ENCODE data around the gene IGF1.

Gene IGF1

DNA sequence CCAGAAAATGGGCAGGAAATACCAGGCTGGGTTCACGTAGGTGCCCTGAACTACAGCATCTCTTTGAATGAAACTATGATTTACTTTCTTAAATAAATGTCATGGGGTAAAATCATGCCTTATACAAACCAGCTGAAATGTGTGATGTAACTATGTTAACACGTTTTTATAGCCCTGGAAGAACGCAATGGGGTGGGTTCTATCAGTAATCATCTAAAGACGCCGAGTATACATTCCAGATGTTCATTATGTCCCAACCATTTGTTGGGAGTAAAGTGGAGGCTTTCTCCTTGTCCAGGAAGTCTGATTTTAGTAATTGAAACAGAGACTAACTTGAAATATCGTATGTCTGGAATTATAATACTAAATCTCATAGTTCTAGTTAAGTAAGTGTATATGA lies 16.2 kb upstream of the IGF1 start:
- no peak for DNase-seq

DNA sequence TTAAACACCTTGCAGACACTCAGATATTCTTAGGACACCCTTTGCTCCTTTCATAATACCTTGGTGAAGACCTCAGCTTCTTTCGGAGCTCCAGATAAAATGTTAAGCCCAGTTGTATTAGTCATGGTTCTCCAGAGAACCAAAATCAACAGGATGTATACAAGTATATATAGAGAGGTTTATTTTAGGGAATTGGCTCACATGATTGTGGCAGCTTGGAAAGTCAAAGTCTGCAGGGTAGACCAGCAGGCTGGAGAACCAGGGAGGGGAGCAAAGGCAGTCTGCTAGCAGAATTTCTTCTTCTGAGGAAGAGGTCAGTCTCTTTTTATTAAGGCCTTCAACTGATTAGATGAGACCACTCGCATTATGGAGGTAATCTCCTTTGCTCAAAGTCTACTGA lies 6.9 kb upstream of the IGF1 start:
- DNase-seq: no peak

DNA sequence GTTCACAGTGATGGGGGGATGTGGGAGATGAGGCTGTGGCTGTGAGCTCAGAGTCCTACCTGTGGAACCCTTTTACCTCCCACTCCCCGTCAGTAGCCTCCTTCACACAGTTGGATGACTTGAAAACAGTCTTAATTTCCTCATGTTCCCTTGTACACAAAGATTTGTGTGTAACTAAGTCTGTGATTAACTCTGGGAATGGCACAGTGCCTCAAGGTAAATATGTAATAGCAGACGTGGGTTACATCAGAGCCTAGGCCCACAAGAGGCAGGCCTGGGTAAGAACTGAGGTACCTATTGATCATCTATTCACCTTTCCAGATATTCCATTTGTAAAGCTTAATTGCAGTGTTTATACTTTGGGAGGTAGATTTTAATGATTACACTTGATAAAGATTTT lies 5.8 kb upstream of the IGF1 start:
- DNase-seq: no peak

DNA sequence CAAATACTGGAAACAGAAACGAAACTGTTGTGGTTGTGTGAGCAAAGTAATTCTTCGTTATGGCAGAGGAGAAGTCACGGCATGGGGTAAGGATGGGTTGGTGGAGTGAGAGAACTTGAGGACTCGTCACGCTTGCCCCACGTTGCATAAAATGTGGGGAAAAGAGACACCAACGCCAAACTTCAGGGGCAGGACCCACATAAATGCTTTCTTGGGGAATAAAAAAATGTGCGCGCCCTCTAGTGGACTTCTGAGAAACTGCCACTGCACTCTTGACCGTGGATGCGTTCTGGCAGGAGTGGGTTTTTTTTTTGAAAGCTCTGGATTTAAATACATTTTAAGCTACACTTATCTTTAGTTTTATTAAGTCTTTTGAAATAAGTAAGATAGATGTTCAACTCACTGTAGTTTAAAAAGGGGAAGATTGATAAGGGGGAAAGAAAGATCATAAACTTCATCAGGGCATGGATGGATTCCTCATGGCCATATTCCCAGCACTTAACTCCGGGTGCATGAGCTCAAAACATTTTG lies 4.1 kb upstream of the IGF1 start:
- DNase-seq: peak; percentile 49

DNA sequence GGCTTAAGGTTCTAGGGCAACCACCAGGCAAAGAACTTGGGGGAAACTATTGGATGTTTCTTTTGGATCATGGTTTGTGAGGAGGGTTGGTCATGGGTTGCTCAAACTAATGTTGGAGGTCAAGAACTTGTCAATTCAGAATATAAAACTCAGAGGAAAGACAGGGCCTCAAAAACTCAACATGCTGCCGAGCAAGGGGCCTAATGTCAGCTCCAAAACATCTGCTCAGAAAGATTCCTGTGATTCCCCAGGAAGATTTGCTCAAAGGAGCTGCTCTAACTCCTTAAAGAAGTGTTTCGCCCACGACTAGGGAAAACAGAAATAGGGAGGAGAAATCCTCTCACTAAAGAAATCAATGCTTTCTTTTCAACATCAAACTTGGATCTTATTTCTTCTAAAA lies 3.7 kb upstream of the IGF1 start:
- DNase-seq: no peak

DNA sequence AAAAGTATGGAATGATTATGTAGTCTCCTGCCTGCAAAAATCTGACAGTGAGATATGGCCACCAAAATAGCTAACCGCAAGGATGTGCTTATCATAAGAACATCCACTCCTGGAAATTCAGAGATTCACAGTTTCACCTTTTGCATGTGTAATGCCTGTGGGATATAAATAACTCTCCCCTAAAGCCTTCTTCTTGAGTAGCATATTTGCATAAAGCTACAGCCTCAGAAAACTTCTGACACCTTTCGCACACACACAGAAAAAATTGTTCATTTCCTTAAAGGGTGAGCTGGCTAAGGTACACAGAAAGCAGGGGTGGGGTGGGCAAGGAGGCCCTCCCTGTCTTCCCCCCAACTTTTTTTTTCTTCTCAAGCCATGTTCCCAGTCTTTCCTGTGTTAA lies 3.1 kb upstream of the IGF1 start:
- no peak for DNase-seq

DNA sequence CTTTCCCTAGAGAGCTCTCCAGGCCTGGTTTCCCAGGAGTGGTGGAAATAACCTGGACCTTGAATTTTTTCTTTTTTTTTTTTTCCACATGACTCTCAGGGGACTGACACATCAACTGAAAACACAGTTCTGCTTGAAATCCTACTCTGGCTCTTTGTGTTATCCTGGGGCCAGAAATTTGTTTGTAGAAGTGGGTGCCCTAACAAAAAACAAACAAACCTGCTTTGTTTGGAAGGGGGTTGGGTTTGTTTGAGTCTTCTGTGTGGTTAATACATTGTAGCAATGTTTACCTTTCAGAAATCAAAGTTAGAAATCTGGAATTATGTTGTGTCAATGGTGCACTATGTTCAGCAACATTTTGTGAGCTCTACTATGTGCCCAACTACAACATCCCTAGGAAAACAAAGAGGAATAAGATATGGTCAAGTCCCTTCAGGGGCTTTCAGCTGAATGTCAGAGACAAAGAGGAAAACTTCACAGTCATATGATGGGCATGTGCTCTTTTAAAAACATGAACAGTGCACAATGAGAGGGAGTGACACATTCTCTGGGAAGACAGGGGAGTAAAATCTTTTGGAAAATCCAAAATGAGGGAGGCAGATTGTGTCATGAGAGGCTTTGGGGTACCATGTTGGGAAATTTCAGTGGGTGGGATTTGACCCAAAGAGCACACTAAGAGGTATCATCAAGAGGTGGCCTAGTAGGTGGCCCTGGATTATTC lies 1.5 kb upstream of the IGF1 start:
- DNase-seq: no peak

DNA sequence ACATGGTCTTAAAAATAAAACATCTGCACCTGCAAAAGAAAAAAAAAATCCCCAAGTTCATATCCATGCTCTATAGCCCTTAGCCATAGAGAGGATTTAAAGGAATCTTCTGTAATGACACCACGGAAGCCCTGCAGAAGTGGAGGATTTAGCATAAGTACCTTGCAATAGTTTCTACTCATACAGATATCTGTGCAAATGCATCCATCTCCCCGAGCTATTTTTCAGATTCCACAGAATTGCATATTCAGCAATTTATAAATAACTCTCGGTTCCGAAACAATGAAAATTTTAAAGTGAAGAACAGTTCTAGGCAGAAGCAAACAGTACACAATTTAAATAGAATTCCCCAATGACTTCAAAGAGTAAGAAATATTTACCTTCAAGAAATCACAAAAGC lies 424 bp downstream of the IGF1 start:
- no peak for DNase-seq

DNA sequence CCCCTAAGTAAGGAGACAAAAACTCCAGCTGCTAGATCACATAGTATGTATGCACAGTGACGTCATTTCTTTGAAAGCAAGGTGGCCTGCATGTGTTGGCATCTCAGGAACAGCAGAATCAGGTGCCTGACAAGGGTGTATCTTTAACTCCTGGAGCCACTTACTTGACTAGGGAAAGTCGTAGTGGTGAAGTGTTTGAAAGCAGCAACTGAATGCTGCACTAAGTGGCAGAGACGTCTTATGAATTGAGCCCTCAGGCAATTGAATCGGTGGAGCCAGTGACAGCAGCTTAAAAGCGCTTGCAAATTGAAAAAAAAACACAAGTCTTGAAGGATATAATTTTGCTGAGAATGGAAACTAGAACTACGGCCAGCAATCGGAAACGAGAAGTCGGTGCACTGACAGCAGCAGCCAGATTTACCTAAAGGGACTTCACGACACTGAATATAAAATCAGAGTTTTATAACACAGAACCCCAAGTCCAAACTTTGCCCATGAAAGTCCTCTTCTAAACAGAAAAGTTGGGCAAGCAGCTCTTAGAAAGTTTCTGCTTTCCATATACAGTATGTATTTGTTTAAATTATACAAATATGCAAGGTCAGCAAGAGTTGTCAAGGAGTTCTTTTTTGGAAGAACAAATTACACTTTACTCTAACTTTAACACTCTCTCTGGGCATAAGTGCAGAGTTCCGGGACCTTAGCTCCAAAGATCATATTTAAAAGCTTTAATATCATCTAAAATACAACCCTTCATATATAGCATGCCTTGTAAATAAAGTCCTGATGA lies 1.1 kb downstream of the IGF1 start:
- no peak for DNase-seq

DNA sequence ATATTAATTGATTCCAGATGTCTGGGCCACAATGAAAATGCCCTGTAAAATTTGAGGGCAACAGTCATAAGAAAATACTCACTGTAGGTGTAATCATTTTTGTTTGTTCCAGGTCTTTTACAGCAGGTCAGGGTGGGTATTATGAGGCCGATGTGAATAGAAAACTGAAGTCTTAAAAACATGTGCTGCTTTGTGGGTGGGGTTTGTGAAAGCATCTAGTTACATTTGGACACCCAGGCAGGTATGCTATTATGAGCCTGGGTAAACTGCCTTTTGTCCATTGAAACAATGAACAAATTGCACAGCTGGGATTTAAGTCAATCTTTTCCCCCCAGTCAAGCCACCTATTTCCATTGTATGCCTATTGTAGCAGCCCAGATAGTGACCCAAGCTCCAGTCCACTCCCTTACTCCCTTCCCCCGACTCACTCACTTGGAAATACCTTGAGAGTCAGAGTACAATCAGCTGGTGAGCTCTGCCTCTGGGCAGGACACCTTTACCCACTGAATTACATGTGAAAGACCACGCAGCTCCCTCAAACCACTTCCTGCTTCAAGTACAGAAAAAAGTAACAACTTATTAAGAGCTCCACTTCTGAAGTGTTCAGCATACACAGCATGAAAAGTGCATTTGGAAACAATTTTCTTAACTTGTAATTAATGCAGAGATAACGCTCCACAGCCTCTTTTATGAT lies 1.8 kb downstream of the IGF1 start:
- DNase-seq: peak; percentile 8

DNA sequence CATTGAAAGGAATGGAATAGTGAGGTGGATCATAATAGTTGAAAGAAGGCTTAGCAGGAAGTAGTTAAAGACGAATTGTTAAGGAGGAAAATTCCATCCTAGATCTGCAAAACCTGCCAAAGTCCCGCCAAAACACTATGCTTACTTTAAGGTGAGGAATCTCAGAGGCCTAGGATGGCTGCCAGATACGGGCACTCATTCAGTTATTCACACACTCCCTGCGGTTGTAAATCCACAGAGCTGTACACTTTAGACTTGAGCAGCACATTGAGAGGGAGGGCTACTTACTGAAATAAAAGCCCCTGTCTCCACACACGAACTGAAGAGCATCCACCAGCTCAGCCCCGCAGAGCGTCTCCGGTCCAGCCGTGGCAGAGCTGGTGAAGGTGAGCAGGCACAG lies 5.0 kb downstream of the IGF1 start:
- DNase-seq: no peak

DNA sequence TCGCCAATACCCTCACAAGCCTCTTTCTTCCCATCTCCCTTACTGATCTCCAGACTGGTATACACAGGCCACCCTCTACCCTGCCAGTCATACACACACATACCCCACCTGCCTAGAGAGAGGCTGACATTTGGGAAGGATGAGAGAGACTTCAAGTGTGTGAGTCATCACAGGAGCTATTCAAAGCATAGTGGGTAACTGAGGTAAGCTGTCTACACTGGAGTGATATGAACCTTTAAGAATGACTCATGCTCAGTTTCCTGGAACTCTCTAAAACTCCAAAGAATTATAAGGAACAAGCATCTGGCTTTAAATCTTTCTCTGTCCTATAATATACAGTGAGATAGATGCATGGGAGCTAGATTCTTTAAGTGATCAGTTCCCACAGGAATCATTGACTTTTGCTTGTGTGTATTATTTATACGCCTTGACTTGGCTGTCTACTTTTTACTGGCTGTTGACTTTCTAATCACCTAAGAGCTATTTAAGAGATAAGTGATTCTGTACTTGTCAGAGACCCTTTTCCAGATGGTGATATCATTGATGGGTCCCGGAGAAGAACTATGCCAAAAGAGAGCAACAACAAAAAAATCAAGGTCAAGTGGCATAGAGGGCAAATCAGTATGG lies 5.8 kb downstream of the IGF1 start:
- DNase-seq: no peak

DNA sequence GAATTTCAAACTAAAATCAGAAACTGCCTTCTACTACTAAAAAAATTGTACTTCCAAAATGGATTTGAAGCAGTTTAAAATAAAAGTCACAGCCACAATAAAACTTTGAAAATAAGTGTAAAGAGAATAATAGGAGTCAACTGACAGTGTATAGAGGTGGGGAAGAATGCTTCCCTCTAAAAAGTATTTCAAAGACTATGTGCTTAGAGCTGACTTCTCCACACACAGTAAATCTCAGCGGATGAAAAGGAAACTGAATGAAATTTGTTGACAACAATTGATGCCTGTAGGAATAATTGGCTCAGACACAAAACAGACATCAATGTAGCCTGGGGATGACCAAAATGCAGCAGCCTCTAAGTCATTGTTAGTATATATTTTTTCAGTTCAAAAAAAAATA lies 7.9 kb downstream of the IGF1 start:
- DNase-seq: no peak

DNA sequence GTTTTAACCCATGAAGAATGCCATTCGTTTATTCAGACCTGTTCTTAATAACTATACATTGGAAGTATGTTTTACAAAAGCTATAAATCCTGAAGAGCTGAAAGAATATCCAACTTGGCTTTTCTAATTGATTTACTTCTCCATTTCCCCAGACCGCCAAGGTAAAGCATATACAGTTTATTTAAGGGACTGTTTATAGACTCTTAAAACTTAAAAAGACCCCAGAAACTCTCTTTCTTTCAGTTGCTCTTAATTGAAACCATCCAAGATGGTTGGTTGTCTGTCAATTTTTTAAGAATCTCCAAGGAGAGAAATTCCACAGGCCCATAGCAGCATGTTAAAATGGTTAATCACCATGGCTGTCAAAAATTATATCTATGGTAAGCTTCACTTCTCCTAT lies 8.8 kb downstream of the IGF1 start:
- no peak for DNase-seq

DNA sequence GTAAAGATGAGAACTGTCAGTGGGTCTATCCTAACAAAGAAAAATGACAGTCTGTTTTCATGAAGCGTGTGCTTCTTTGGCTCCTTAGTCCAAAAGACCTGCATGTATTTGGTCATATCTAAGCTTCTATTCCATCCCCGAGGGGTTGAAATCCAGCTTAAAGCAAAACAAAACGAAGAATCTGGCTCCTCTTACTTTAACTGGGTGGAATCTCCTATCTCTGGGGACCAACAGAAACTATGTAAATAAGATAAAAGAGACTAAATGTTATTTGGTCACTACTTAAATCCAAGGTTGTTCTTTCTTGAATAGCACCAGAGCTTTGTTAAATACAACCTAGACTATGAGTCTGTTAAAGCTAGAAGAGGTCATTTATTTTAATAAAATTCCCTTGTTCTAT lies 9.4 kb downstream of the IGF1 start:
- DNase-seq: no peak

DNA sequence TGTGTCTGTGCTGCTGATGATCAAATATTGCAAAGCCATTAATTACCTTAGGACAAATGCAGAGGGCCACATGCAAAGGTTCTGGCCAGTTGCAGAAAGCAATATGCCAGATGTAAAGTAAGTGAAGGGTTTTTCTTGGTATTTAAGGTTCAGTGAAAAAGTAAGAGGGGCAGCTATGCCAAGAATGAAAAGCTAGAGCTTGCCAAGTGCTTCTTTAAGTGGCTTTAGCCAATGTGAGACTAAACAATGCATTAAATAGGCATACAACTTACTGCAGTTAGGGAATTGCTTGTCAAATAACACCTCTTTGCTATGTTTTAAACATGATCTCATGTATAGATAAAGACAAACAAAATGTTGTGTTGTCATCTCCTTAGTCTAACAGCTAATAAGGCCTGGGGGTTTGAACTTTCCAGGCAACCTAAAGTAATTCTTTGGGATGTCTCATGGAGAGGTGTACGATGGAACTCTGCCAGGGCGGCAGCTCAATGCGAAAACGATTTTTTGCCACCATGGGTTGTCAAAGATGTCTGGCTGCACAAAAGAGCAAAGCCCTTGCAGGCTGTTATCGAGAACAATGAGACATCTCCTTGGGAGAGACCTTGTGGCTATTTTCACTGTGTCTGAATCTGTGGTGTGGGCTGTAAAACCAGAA lies 12.0 kb downstream of the IGF1 start:
- DNase-seq: no peak

DNA sequence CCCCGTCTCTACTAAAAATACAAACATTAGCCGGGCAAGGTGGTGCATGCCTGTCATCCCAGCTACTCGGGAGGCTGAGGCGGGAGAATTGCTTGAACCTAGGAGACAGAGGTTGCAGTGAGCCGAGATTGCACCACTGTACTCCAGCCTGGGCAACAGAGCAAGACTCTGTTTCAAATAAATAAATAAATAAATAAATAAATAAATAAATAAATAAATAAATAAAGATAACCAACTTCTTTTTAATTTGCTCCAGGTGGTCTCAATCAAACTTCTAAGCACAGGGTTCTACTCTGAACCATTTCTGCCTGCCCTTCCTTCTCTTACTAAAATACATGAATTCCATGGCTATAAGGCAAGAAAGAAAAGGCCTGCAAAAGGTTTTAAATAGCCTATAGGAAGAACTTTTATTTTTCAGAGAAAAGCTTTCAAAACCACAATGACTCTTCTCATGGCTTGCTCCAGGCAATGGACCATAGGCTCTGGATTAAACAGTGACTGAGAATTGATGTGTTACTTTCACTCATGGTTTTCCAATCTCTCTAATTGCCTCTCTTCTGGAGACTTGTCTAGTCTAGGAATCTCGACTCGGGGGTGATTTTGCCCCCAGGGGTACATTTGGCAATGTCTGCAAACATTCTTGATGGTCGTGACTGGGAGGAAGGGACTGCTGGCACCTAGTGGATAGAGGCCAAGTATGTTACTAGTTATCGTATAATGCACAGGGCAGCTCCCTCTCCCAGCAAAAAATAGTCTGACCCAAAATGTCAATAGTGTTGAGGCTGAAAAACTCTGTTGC lies 14.4 kb downstream of the IGF1 start:
- no peak for DNase-seq

DNA sequence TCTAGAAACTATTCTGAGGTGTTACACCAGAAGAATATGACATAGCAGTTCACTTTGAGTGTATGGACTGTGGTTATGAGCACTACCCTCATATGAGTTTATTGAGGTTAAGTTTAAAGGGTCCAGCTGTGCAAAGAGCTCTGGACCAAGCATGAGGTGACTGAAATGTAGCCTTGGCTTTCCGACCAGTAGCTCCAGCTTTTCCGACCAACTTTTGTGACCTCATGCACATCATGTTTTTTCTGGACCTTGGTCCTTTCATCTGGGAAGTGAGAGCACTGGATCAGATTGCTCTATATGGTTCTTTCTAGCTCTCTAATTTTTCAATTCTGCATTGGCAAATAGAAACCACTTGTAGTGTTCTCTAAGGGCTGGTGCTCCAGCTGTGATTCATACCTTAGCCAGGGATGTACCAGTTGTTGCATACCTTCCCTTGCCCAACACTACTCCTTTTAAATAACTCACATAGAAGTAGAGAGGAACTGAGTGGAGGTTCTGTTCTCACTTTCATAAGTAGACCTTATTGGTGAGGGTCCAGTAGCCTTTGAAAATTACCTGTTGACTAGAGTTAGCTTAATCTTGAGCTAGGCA lies 16.6 kb downstream of the IGF1 start:
- DNase-seq: no peak

DNA sequence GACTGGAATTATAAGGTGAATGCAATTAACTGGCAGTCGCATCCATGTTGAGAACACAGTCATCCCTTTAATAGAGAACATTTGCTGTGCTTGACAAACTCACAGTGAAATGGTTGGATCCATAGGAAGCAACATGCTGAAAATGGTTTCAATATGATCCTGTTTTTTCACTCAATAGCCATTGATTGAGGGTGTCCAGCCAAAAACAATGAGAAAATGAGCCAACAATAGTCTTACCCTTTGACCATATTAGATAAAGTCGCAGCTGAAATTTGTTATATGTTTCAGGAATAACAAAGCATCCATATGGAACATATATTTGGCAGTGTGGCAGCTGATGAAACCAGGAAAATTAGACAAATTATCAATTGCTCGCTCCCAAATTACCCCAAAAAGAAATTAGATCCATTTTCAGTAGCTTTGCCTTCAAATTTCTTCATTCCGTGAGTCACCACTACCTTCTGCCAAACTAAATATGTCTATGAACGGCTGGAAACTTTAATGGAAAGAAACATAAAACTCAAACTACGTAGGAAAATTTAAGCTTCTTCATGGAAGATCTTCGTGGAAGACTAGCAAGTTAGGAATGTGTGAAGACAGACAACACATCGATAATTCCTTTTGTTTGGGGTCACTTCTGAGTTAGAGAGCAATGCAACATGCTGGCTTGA lies 17.4 kb downstream of the IGF1 start:
- no peak for DNase-seq

DNA sequence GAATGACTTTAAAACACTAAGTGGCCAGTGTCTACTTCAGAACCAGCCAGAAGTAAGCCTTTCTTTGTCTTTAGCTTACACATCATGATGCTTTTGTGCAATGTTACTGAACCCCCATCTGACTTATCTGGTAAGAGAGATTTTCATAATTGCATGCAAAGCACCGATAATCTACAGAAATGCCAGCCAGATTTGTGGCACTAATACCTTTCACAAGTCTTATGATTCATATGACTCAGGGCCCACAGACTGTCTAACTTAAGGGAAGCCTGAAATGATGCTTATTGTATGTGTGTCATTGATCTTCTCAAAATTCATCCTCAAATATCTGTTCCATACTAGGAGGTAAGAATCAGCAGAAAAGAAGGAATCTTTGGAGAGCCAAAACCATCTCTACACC lies 18.0 kb downstream of the IGF1 start:
- no peak for DNase-seq

DNA sequence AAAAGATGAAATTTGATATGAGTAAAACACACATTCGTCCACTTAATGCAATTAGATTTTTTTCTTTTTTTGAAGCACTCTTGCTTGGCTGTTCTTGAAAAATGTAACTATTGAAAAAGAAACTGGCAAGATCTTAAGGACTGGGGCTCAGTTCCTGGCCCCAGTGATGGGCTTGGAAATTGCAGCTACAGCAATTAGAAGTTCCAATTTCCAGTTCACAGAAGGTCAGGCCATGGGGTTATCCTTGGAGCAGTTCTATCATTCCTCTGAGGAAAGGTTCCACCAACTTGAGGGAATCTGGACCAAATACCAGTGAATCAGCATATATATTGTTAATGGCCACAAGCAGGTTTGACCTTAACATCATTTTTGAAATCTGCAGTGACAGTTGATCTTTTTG lies 18.9 kb downstream of the IGF1 start:
- no peak for DNase-seq
